ENCODE results near the gene CUL4B.
"Not testable (repeated sequence)": the region's sequence is repeated elsewhere in the genome, so short reads cannot be mapped to it uniquely, and the experiment has no call there.

The CUL4B gene

DNA sequence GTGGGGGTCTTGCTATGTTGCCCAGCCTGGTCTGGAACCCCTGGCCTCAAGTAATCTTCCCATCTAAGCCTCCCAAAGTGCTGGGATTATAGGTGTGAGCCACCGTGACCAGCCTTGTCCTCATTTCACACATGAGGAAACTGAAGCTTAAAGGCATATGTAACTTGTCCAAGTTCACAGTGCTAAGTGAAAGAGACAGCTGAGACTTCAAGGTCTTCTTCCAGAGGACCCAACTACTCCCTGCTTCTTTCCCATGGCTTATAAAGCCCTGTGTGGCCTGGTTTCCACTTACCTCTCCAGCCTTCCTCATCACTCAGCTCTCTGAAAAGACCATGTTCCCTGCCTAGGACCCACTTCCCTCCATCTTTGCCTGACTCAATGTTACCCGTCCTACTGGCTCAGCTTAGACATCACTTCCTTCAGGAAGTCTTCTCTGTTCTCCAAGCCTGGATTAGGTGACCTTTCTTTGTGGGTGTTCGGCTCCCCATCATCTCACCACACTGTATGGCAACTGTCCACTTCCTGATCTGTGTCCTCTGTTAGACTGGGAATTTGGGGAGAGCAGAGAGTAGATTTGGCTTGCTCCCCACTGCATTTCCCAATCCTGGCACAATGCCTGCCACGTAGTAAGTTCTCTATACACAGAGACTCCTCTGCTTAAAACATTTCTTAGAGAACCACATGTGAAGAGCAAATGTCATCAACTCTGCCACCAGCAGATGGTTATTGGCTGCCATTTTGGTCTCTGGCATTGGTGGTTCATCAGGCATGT lies 61.3 kb downstream of the CUL4B start:
- Histone ChIP-seq H3K4me2 (ENCODE audit: low read depth, low read length, poor library complexity, severe bottlenecking) (no peak overlapping the region), H3K79me2 (ENCODE audit: insufficient read depth, low read length) (no peaks in the 10 kb centered on the region), H4K20me1 (ENCODE audit: low read depth, low read length) (no peaks in the 10 kb centered on the region), H3K9ac (ENCODE audit: low read length) (no peak overlapping the region), H3K27ac (ENCODE audit: low read depth, low read length) (no peak overlapping the region), H3K36me3 (ENCODE audit: low read length) (no peaks in the 10 kb centered on the region), H3K9me3 (ENCODE audit: insufficient read depth, low read length) (no peaks in the 10 kb centered on the region), H3K4me3 (ENCODE audit: insufficient read depth, low read length, poor library complexity, severe bottlenecking) (no peak overlapping the region), H3K9me2 (replicated peaks; ENCODE audit: insufficient read depth, low read length) (no peaks in the 10 kb centered on the region), H2AFZ (ENCODE audit: low read depth, low read length, severe bottlenecking) (no peak overlapping the region), H3F3A (ENCODE audit: insufficient read depth) (no peaks in the 10 kb centered on the region), H3K27me3 (ENCODE audit: low read length) (no peaks in the 10 kb centered on the region)
- no peak for TF ChIP-seq EZH2phosphoT487 (conservative IDR thresholded peaks at IDR 0.05; ENCODE audit: low read length)
- TF ChIP-seq, protein P1, sequence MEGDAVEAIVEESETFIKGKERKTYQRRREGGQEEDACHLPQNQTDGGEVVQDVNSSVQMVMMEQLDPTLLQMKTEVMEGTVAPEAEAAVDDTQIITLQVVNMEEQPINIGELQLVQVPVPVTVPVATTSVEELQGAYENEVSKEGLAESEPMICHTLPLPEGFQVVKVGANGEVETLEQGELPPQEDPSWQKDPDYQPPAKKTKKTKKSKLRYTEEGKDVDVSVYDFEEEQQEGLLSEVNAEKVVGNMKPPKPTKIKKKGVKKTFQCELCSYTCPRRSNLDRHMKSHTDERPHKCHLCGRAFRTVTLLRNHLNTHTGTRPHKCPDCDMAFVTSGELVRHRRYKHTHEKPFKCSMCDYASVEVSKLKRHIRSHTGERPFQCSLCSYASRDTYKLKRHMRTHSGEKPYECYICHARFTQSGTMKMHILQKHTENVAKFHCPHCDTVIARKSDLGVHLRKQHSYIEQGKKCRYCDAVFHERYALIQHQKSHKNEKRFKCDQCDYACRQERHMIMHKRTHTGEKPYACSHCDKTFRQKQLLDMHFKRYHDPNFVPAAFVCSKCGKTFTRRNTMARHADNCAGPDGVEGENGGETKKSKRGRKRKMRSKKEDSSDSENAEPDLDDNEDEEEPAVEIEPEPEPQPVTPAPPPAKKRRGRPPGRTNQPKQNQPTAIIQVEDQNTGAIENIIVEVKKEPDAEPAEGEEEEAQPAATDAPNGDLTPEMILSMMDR (IDR thresholded peaks at IDR 0.05; ENCODE audit: insufficient read depth, low read length, poor library complexity, severe bottlenecking) = no peak

DNA sequence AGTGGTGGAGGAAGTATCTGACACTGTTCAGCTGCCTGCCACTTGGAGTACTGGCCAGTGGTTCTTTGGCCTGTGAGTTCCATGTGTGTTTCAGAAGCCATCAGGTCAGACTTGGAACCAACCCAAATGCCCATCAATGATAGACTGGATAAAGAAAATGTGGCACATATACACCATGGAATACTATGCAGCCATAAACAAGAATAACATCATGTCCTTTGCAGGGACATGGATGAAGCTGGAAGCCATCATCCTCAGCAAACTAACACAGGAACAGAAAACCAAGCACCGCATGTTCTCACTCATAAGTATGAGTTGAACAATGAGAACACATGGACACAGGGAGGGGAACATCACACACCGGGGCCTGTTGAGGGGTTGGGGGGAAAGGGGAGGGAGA lies 70.6 kb downstream of the CUL4B start:
- H3K36me3 ChIP-seq (ENCODE audit: low read length); H4K20me1 ChIP-seq (ENCODE audit: low read depth, low read length): not testable (repeated sequence)

DNA sequence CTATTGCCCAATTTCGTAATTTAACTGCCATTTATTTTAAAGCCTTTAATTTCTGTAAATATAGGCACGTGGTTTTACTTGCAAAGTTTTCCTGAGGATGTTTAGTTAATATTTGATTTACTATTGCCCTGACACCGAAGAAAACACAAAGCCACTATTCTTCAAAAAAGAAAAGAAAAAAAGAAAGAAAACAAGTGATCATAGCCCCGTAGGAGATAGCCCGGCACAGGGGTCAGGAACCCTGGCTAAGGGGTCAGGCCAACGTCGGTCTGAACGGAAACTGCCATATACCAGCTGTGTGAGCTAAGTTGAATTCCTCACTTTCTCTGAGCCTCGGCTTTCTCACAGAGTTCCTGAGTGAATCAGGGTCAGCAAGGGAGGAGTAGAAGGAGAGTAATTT lies 74.0 kb downstream of the CUL4B start:
- Histone ChIP-seq H3K27ac (ENCODE audit: low read depth, low read length) (no peak overlapping the region), H3K9me3 (ENCODE audit: insufficient read depth, low read length) (no peaks in the 10 kb centered on the region), H4K20me1 (ENCODE audit: low read depth, low read length) (no peaks in the 10 kb centered on the region), H3K36me3 (ENCODE audit: low read length) (no peaks in the 10 kb centered on the region), H3K4me2 (ENCODE audit: low read depth, low read length, poor library complexity, severe bottlenecking) (no peak overlapping the region), H3K9ac (ENCODE audit: low read length) (no peak overlapping the region), H3F3A (ENCODE audit: insufficient read depth) (no peaks in the 10 kb centered on the region), H3K27me3 (ENCODE audit: low read length) (no peaks in the 10 kb centered on the region), H2AFZ (ENCODE audit: low read depth, low read length, severe bottlenecking) (no peak overlapping the region), H3K4me3 (ENCODE audit: insufficient read depth, low read length, poor library complexity, severe bottlenecking) (no peak overlapping the region), H3K79me2 (ENCODE audit: insufficient read depth, low read length) (no peaks in the 10 kb centered on the region), H3K9me2 (replicated peaks; ENCODE audit: insufficient read depth, low read length) (no peaks in the 10 kb centered on the region)
- TF ChIP-seq EZH2phosphoT487 (conservative IDR thresholded peaks at IDR 0.05; ENCODE audit: low read length) = no peak
- TF ChIP-seq, protein P1 (IDR thresholded peaks at IDR 0.05; ENCODE audit: insufficient read depth, low read length, poor library complexity, severe bottlenecking) = no peak

More for the DNA sequence above, 70.6 kb downstream of the CUL4B start:
- not testable (repeated sequence) for H3K9ac ChIP-seq (ENCODE audit: low read length); H3K79me2 ChIP-seq (ENCODE audit: insufficient read depth, low read length); H3K27ac ChIP-seq (ENCODE audit: low read depth, low read length); H2AFZ ChIP-seq (ENCODE audit: low read depth, low read length, severe bottlenecking); H3K9me2 ChIP-seq (replicated peaks; ENCODE audit: insufficient read depth, low read length); H3K4me2 ChIP-seq (ENCODE audit: low read depth, low read length, poor library complexity, severe bottlenecking); H3K4me3 ChIP-seq (ENCODE audit: insufficient read depth, low read length, poor library complexity, severe bottlenecking); H3K27me3 ChIP-seq (ENCODE audit: low read length); H3F3A ChIP-seq (ENCODE audit: insufficient read depth); H3K9me3 ChIP-seq (ENCODE audit: insufficient read depth, low read length)
